A549 treated with Hydrocortisone at 1 μM for 4 hours (cell line): ENCODE results near the gene MAP4K1. TPM values are rescaled to one million over a fixed set of nuclear protein-coding genes. Genes with fewer than 3 reads are reported as not detected.

Source experiments
- total RNA-seq: library from RNA; stranded (reverse); fragments of 200-300 nt; extraction: Qiagen RNA extraction; gene quantifications from 5 replicates; pipeline ENCODE4 v1.2.3, GENCODE V29; 2022

The MAP4K1 gene
- total RNA-seq: 0.62 to 2.4 TPM (median 1.2 TPM) in 5 replicates

GRCh38 chr19:38617764-38618589 is at the start of gene MAP4K1:
Gene MAP4K1 (minus strand): TSS chr19:38617953. CDS start chr19:38617895, 58 bp downstream.

GRCh38 chr19:38647368-38647965 is 29.7 kb upstream of the MAP4K1 start, which contains the start of gene ACTN4:
Gene ACTN4 (plus strand): TSS chr19:38647649. CDS start chr19:38647746, 97 bp downstream.

GRCh38 chr19:38618590-38619360 is 1.0 kb upstream of the MAP4K1 start, which contains the start of gene EIF3K:
Gene EIF3K (plus strand): TSS chr19:38619188. CDS start chr19:38619269, 81 bp downstream.

Other genes with a start within 250 kb of the MAP4K1 start
- 451 to 530 TPM (median 488 TPM) in 5 replicates for gene PSMD8, start 243.4 kb downstream of the MAP4K1 start, total RNA-seq
- 0.08 to 0.47 TPM (median 0.29 TPM) in 5 replicates for gene GGN, start 229.9 kb downstream of the MAP4K1 start, total RNA-seq
- gene SPRED3, start 229.3 kb downstream of the MAP4K1 start, total RNA-seq: 1.7 to 2.7 TPM (median 2.5 TPM) in 5 replicates
- gene FAM98C, start 214.9 kb downstream of the MAP4K1 start, total RNA-seq: 16.9 to 27.2 TPM (median 24.5 TPM) in 5 replicates
- 0.05 to 0.06 TPM in 2 of 5 replicates, not detected in the others for gene RASGRP4, start 191.7 kb downstream of the MAP4K1 start, total RNA-seq
- gene RYR1, start 184.3 kb downstream of the MAP4K1 start, total RNA-seq: 5.2 to 6.8 TPM (median 6.4 TPM) in 5 replicates
- 695 to 942 TPM (median 726 TPM) in 5 replicates for gene EIF3K, start 1.2 kb upstream of the MAP4K1 start, total RNA-seq
- gene ACTN4, start 29.7 kb upstream of the MAP4K1 start, total RNA-seq: 1,021 to 1,126 TPM (median 1,096 TPM) in 5 replicates
- 4.9 to 7.4 TPM (median 6.4 TPM) in 5 replicates for gene CAPN12, start 126.5 kb upstream of the MAP4K1 start, total RNA-seq
- 0.29 to 0.43 TPM (median 0.38 TPM) in 3 of 5 replicates, not detected in the others for gene LGALS7, start 155.6 kb upstream of the MAP4K1 start, total RNA-seq
- gene LGALS7B, start 171.2 kb upstream of the MAP4K1 start, total RNA-seq: 0.23 to 0.69 TPM (median 0.54 TPM) in 4 of 5 replicates, not detected in the other
- gene LGALS4, start 195.0 kb upstream of the MAP4K1 start, total RNA-seq: 0.17 to 0.68 TPM (median 0.59 TPM) in 5 replicates
- gene ECH1, start 213.8 kb upstream of the MAP4K1 start, total RNA-seq: 256 to 422 TPM (median 284 TPM) in 5 replicates
- 329 to 371 TPM (median 352 TPM) in 5 replicates for gene HNRNPL, start 232.0 kb upstream of the MAP4K1 start, total RNA-seq